GM12873 (cell line): Measurements from ENCODE around the gene SLC35F6.

ENCODE experiments used
- CTCF ChIP-seq: IDR thresholded peaks from 2 replicates; pipeline ENCODE4 v1.5.1; 2012; ENCODE audit warnings: low read depth, mild to moderate bottlenecking, moderate library complexity, low read length, control low read depth; ENCODE audit not compliant: insufficient read depth; ENCODE audit errors: missing control alignments

The SLC35F6 gene

GRCh38 chr2:26764078-26764887 lies at the start of gene SLC35F6:
TSS of gene SLC35F6 (plus strand) at chr2:26764284. CDS start at chr2:26764350, 66 bp downstream.
- TF ChIP-seq CTCF: no peak

- TF ChIP-seq CTCF: no peak
Observed at GRCh38 chr2:26715528-26716270, 48.4 kb upstream of the SLC35F6 start.

- no peak for TF ChIP-seq CTCF
Observed at GRCh38 chr2:26716340-26716739, 47.7 kb upstream of the SLC35F6 start.

GRCh38 chr2:26716769-26717168 lies 47.3 kb upstream of the SLC35F6 start:
- no peak for TF ChIP-seq CTCF

- no peak for TF ChIP-seq CTCF
Observed at GRCh38 chr2:26717362-26717761, 46.7 kb upstream of the SLC35F6 start.

- no peak for TF ChIP-seq CTCF
Observed at GRCh38 chr2:26718949-26719686, 45.0 kb upstream of the SLC35F6 start.
